GM12878 (cell line): ENCODE measurements around the gene TNRC6C. TPM values are rescaled to one million over a fixed set of nuclear protein-coding genes. Genes with fewer than 3 reads are reported as not detected.
A peak's percentile ranks its signal among the peaks of the same experiment; 100 is the strongest.

Experiments
- ATAC-seq: fragments of 200-7000 bp; cut with Tn5 transposase; 3 replicates; pipeline ENCODE4 v1.9.1; 2020; ENCODE audit warnings: mild to moderate bottlenecking, moderate library complexity
- BruUV-seq: library from RNA; stranded (reverse); fragments of 400-500 nt; replicated peaks from 2 replicates; lab custom pipeline; 2021; lab: Mats Ljungman, UMichigan
- CTCF ChIA-PET: fragments of 300-600 bp; sonication (Branson Sonifier 250); formaldehyde crosslinking; extraction: SDS; loops from one replicate; lab custom pipeline; 2021; ENCODE audit warnings: inconsistent platforms; lab: Yijun Ruan, JAX
- POLR2A ChIA-PET: fragments of 350-600 bp; formaldehyde crosslinking; extraction: SDS; loops from one replicate; lab custom pipeline; 2021; ENCODE audit warnings: inconsistent platforms; lab: Charles Lee
- RAD21 ChIA-PET: fragments of 300-600 bp; sonication (Branson Sonifier 250); formaldehyde crosslinking; loops from one replicate; lab custom pipeline; 2023; ENCODE audit warnings: antibody characterized with exemption; ENCODE audit not compliant: unreplicated experiment; lab: Charles Lee
- SMC1A ChIA-PET: fragments of 300-600 bp; sonication (Branson Sonifier 250); formaldehyde crosslinking; loops from one replicate; lab custom pipeline; 2023; ENCODE audit not compliant: unreplicated experiment, uncharacterized antibody; lab: Charles Lee
- DNase-seq: peaks from one replicate; pipeline ENCODE4 v3.0.0-alpha.2; 2011; ENCODE audit warnings: low read depth, low spot score
- FAIRE-seq: peaks from 3 replicates; lab custom pipeline; 2011; peaks lifted over from hg19 to GRCh38; lab: Jason Lieb, UNC
- H2AFZ ChIP-seq: 2 replicates; pipeline ENCODE4 v1.6.0; 2011; ENCODE audit warnings: low read depth, low read length, control low read depth; ENCODE audit not compliant: control insufficient read depth
- H3K27ac ChIP-seq: 2 replicates; pipeline ENCODE4 v1.5.1; 2011; ENCODE audit warnings: control low read depth; ENCODE audit not compliant: control insufficient read depth, insufficient read depth
- H3K27me3 ChIP-seq, 2 experiments: replicated peaks in 1 of 2; 2 replicates each; pipeline versions ENCODE4 v1.6.0 to v1.6.1; 2011; ENCODE audit warnings: low read length in 1 of 2; ENCODE audit not compliant: control insufficient read depth in 2 of 2, insufficient read depth in 2 of 2
- H3K36me3 ChIP-seq, 2 experiments: 2 replicates each; pipeline ENCODE4 v1.5.1; 2011; ENCODE audit warnings: low read length in 1 of 2; ENCODE audit not compliant: control insufficient read depth in 2 of 2, insufficient read depth in 2 of 2
- H3K4me1 ChIP-seq: 2 replicates; pipeline ENCODE4 v1.6.1; 2011; ENCODE audit warnings: mild to moderate bottlenecking, low read length, moderate library complexity, mixed read lengths; ENCODE audit not compliant: control insufficient read depth, insufficient read depth
- H3K4me2 ChIP-seq: 2 replicates; pipeline ENCODE4 v1.6.0; 2011; ENCODE audit warnings: control low read depth; ENCODE audit not compliant: control insufficient read depth, insufficient read depth
- H3K4me3 ChIP-seq: fragments of 200-600 bp; sonication (generic); 2 replicates; pipeline ENCODE4 v1.5.1; 2016
- H3K79me2 ChIP-seq: 2 replicates; pipeline ENCODE4 v1.6.0; 2011; ENCODE audit warnings: low read length; ENCODE audit not compliant: control insufficient read depth, insufficient read depth
- H3K9ac ChIP-seq: 2 replicates; pipeline ENCODE4 v1.8.0; 2011; ENCODE audit warnings: low read length, control low read depth, mixed read lengths; ENCODE audit not compliant: control insufficient read depth, insufficient read depth
- H3K9me3 ChIP-seq: replicated peaks from 3 replicates; pipeline ENCODE4 v1.5.1; 2011; ENCODE audit warnings: mild to moderate bottlenecking, low read length; ENCODE audit not compliant: control insufficient read depth, insufficient read depth
- H4K20me1 ChIP-seq: 2 replicates; pipeline ENCODE4 v1.6.0; 2011; ENCODE audit not compliant: control insufficient read depth, insufficient read depth
- E2F4 ChIP-seq: IDR thresholded peaks from 2 replicates; pipeline ENCODE4 v1.6.1; 2012; ENCODE audit warnings: low read depth, low read length, improper control_type of control experiment
- IKZF1 ChIP-seq: fragments of 450-650 bp; conservative IDR thresholded peaks from 2 replicates; pipeline ENCODE4 v1.6.1; 2017; ENCODE audit warnings: antibody characterized with exemption, mild to moderate bottlenecking
- MLLT1 ChIP-seq: fragments of 450-650 bp; IDR thresholded peaks from 2 replicates; pipeline ENCODE4 v1.6.1; 2016; ENCODE audit warnings: mild to moderate bottlenecking
- MYC ChIP-seq: IDR thresholded peaks from 2 replicates; pipeline ENCODE4 v1.6.1; 2011; ENCODE audit warnings: mild to moderate bottlenecking, low read length, moderate library complexity, inconsistent platforms; ENCODE audit not compliant: insufficient read depth, insufficient replicate concordance, insufficient read length, severe bottlenecking
- POLR2A ChIP-seq: IDR thresholded peaks from 2 replicates; pipeline ENCODE4 v1.6.1; 2011; ENCODE audit warnings: low read depth, mild to moderate bottlenecking, low read length
- SUZ12 ChIP-seq: fragments of 200-600 bp; sonication (generic); IDR thresholded peaks from one replicate; pipeline ENCODE4 v1.6.1; 2018; ENCODE audit warnings: antibody characterized with exemption, mild to moderate bottlenecking; ENCODE audit not compliant: unreplicated experiment
- WGBS: methylation state at CpG from one replicate; pipeline ENCODE4 v1.1.6; 2016; ENCODE audit warnings: low lambda C conversion rate; ENCODE audit not compliant: insufficient replicate concordance, insufficient coverage; ENCODE audit errors: missing lambda C conversion rate; 5-methylcytosine and 5-hydroxymethylcytosine counted together
- in situ Hi-C: fragments of 300-500 bp; cut with MboI; formaldehyde crosslinking; loops from 9 replicates; pipeline ENCODE4 v1.14.3; 2018; ENCODE audit warnings: mixed read lengths
- intact Hi-C: fragments of 100-400 bp; cut with micrococcal nuclease; formaldehyde crosslinking; loops from one replicate; pipeline ENCODE4 v1.14.2; 2022; ENCODE audit not compliant: unreplicated experiment
- polyA plus RNA-seq, 11 experiments: library from polyadenylated mRNA; depleted of rRNA in 4 of 11; unstranded in 6 of 11; stranded (reverse) in 5 of 11; fragments of >200 nt; fragmentation: Nextera tagmentation in 4 of 11; fragmentation: Illumina TruSeq in 1 of 11; extraction: Ambion mirVana in 4 of 11; extraction: Trizol in 1 of 11; gene quantifications; 1 replicate in 1 of 11; 2 replicates in 10 of 11; pipeline versions ENCODE4 v1.2.1 to v1.2.3, GENCODE V29; 2011 to 2016; ENCODE audit warnings: inconsistent platforms in 2 of 11, missing spikeins in 2 of 11, low read depth in 1 of 11
- total RNA-seq, 4 experiments: library from RNA; depleted of rRNA in 3 of 4; stranded (reverse); fragments of >200 nt in 3 of 4; fragmentation: Illumina TruSeq in 1 of 4; extraction: Trizol in 1 of 4; gene quantifications; 2 replicates each; pipeline versions ENCODE4 v1.2.1 to v1.2.3, GENCODE V29; 2013 to 2021

The TNRC6C gene
- total and polyA plus RNA-seq, 10 of the 15 experiments (the other 5 are each of a cell fraction or from before 2014, with no cell fraction given) = 0.40 to 6.1 (median 0.96) TPM

- peak overlapping the region; percentile 75 for H3K4me3 ChIP-seq
- H3K27me3 ChIP-seq = no peaks in the 10 kb centered on the region
- no peak overlapping the region for H3K27ac ChIP-seq
- in situ Hi-C loops = no loop called here
- H4K20me1 ChIP-seq = no peaks in the 10 kb centered on the region
- DNase-seq (no peak), ATAC-seq (no peak), FAIRE-seq (no peak)
- RAD21 ChIA-PET = no interaction called here
- SMC1A ChIA-PET = no interaction called here
- WGBS = 66% methylated on average over 23 of the region's 23 CpGs
- POLR2A ChIA-PET = interaction anchor here (1.1 kb wide), 1 partner anchor 59 kb away, joined by 3 read pairs; no protein-coding TSS in a partner anchor
- intact Hi-C loops = loop anchor here (5.0 to 10.0 kb wide), 2 partner anchors 78 to 635 kb away; no protein-coding TSS in a partner anchor
- H3K36me3 ChIP-seq = no peaks in the 10 kb centered on the region
- H3K79me2 ChIP-seq = peaks cover 8% of the 10 kb centered on the region
- H3K4me2 ChIP-seq = peak overlapping the region; percentile 79
- CTCF ChIA-PET = interaction anchor here (1.7 kb wide), 1 partner anchor 10 kb away, joined by 3 read pairs; no protein-coding TSS in a partner anchor
- H2AFZ ChIP-seq = no peak overlapping the region; the same call in 1 of the 2 replicates
- peaks cover 3% of the 10 kb centered on the region; the same call in 2 of the 3 replicates for H3K9me3 ChIP-seq
- no TSS peak for BruUV-seq
- peaks cover 22% of the 10 kb centered on the region for H3K4me1 ChIP-seq
- H3K9ac ChIP-seq = no peak overlapping the region; the same call in 1 of the 2 replicates
- TF ChIP-seq MLLT1 (peak; percentile 93), POLR2A (0 out of 2 replicates have a peak, but pooled peaks have one; percentile 8), MYC (no peak), SUZ12 (peak; percentile 27), IKZF1 (no peak), E2F4 (no peak)
Observed at GRCh38 chr17:77959926-77960521, 1.5 kb downstream of the TNRC6C start.
